RWPE1 (cell line): ENCODE measurements around the gene ZNF284.

Source experiments
- CTCF ChIA-PET: fragments of 350-600 bp; sonication (Branson Sonifier 250); formaldehyde crosslinking; extraction: SDS; loops from one replicate; lab custom pipeline; 2021; lab: Yijun Ruan, JAX
- POLR2A ChIA-PET: fragments of 400-600 bp; formaldehyde crosslinking; extraction: SDS; loops from one replicate; lab custom pipeline; 2020; ENCODE audit warnings: antibody characterized with exemption; ENCODE audit not compliant: low non-redundant PET; lab: Yijun Ruan, JAX
- DNase-seq: peaks from one replicate; pipeline ENCODE4 v3.0.0; 2012; ENCODE audit warnings: low spot score
- H3K27ac ChIP-seq: fragments of 450-650 bp; 2 replicates; pipeline ENCODE4 v1.5.1; 2017
- CTCF ChIP-seq: fragments of 450-650 bp; conservative IDR thresholded peaks from 2 replicates; pipeline ENCODE4 v1.5.1; 2017; ENCODE audit warnings: low read depth, mild to moderate bottlenecking

ZNF284 gene

DNA sequence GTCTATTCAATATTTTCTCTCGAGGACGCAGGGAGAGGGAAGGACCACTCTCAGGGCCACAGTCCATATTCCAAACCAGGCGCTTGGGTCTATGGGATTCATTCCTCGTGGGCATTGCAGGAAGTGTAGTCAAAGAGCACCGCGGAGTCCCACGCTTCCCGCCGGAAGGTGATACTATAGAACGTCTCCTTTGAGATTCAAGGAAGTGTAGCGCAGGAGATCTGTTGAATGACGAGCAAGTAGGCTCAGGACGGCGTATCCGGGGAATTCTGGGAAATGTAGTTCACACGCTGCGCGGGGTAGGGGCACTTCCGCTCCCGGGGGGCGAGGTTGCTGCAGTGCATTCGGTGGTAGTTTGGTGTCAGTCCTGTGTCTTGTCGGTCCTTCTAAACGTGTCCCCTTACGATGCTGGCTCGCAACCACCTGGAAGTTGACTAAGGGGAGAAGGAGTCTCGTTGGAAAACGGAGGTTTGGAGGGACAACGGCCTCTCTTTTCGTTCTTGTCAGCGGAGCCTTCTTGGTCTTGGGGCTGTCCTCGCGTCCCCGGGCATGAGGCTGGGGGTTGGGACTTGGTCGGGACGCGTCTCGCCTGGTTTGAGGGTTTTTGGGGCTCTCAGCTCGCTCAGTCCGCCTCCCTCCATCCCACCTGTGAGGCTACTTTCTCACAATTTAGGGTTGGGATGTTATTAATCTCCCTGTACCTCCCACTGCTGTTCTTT lies at the start of gene ZNF284:
Gene ZNF284, plus strand, starts transcription at position 336 of the 719 bp plus-strand sequence. CDS start 4,231 bp downstream, outside the sequence.
- no peak for TF ChIP-seq CTCF
- ChIA-PET POLR2A (no interaction called here), CTCF (interaction anchor here (1.1 kb wide), 1 partner anchor 19 kb away, joined by 3 read pairs; no protein-coding TSS in a partner anchor)

GRCh38 chr19:44024900-44025216 lies 47.1 kb upstream of the ZNF284 start:
- ChIA-PET CTCF (no interaction called here), POLR2A (no interaction called here)
- TF ChIP-seq CTCF = no peak
- no peak for DNase-seq
- peak overlapping the region; percentile 57 for H3K27ac ChIP-seq

More for the DNA sequence above, at the start of gene ZNF284:
- DNase-seq = peak; percentile 84
- H3K27ac ChIP-seq = peak within 1 kb of the TSS; percentile 58

GRCh38 chr19:44025217-44025936 lies 46.6 kb upstream of the ZNF284 start, which contains the start of gene ZNF222:
Gene ZNF222 (plus strand): TSS chr19:44025379. CDS start chr19:44025437, 58 bp downstream.
- POLR2A ChIA-PET = no interaction called here

DNA sequence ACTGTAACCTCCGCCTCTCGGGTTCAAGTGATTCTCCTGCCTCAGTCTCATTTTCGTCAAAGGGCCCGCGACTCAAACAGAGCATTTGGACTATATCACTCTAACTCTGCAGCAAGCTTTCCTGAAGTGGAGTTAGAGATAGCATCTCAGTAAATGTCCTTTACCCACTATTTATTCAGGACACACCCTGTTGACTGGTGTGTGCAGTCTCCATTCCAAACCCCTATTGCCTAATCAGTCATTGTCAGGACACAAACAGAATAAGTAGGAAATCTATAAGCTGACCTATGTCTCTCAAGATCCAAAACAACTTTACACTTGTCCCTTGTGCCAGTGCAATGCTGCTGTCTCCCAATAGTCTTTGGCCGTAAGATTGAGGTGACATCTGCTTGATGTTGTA lies 45.3 kb upstream of the ZNF284 start:
- CTCF ChIA-PET = no interaction called here
- TF ChIP-seq CTCF = no peak

More at GRCh38 chr19:44025217-44025936, 46.6 kb upstream of the ZNF284 start, which contains the start of gene ZNF222:
- CTCF ChIA-PET = no interaction called here
- TF ChIP-seq CTCF = no peak
- peak within 1 kb of the TSS; percentile 57 for H3K27ac ChIP-seq
- DNase-seq = peak; percentile 71

GRCh38 chr19:44032001-44032610 lies 39.9 kb upstream of the ZNF284 start:
- ChIA-PET CTCF (no interaction called here), POLR2A (no interaction called here)
- TF ChIP-seq CTCF = no peak
- no peak for DNase-seq
- no peak overlapping the region for H3K27ac ChIP-seq

More for the DNA sequence above, 45.3 kb upstream of the ZNF284 start:
- no peak overlapping the region for H3K27ac ChIP-seq
- POLR2A ChIA-PET = no interaction called here
- no peak for DNase-seq

- DNase-seq = no peak
- ChIA-PET POLR2A (no interaction called here), CTCF (interaction anchor here (0.6 kb wide), 1 partner anchor 13 kb away, joined by 5 read pairs; no protein-coding TSS in a partner anchor)
- no peak for TF ChIP-seq CTCF
- H3K27ac ChIP-seq = no peak overlapping the region
These were observed 29.8 kb upstream of the ZNF284 start for GRCh38 chr19:44042147-44042546.
